H1 (cell line): Measurements from ENCODE around the gene COIL. TPM values are rescaled to one million over a fixed set of nuclear protein-coding genes. Genes with fewer than 3 reads are reported as not detected.

Experiments
- CTCF ChIA-PET: fragments of 300-600 bp; sonication (Branson Sonifier 250); formaldehyde crosslinking; loops from one replicate; lab custom pipeline; 2021; ENCODE audit not compliant: partially characterized antibody; lab: Charles Lee
- POLR2A ChIA-PET: fragments of 300-600 bp; sonication (Branson Sonifier 250); formaldehyde crosslinking; loops from one replicate; lab custom pipeline; 2021; ENCODE audit warnings: inconsistent platforms; ENCODE audit not compliant: partially characterized antibody; lab: Charles Lee
- DNase-seq, 2 experiments: peaks; one replicate each; pipeline versions ENCODE4 v3.0.0 to v3.0.0-alpha.2; 2010 to 2022; ENCODE audit warnings: low spot score in 2 of 2, low read depth in 1 of 2, mixed read lengths in 1 of 2
- FAIRE-seq: peaks from 2 replicates; lab custom pipeline; 2011; peaks lifted over from hg19 to GRCh38; lab: Jason Lieb, UNC
- H2AFZ ChIP-seq: 2 replicates; pipeline ENCODE4 v1.8.1; 2012; ENCODE audit warnings: low read length, inconsistent platforms
- H2AK5ac ChIP-seq: 2 replicates; pipeline ENCODE4 v1.6.1; 2013; ENCODE audit warnings: low read depth, low read length
- H2BK120ac ChIP-seq: replicated peaks from 2 replicates; pipeline ENCODE3; 2013; ENCODE audit warnings: low read depth, low read length, inconsistent platforms
- H2BK12ac ChIP-seq: 2 replicates; pipeline ENCODE4 v1.6.1; 2013; ENCODE audit warnings: low read depth, low read length
- H2BK15ac ChIP-seq: 2 replicates; pipeline ENCODE4 v1.6.1; 2013; ENCODE audit warnings: low read length
- H2BK20ac ChIP-seq: 2 replicates; pipeline ENCODE4 v1.6.1; 2013; ENCODE audit warnings: low read length
- H2BK5ac ChIP-seq: 2 replicates; pipeline ENCODE4 v1.6.1; 2013; ENCODE audit warnings: low read depth, low read length
- H3K14ac ChIP-seq: 2 replicates; pipeline ENCODE4 v1.6.1; 2013; ENCODE audit warnings: inconsistent platforms; ENCODE audit not compliant: insufficient read length
- H3K18ac ChIP-seq: 2 replicates; pipeline ENCODE4 v1.6.1; 2013; ENCODE audit warnings: low read length; ENCODE audit errors: extremely low read depth
- H3K23ac ChIP-seq: 2 replicates; pipeline ENCODE4 v1.6.1; 2013; ENCODE audit warnings: inconsistent platforms; ENCODE audit not compliant: insufficient read length
- H3K23me2 ChIP-seq: 2 replicates; pipeline ENCODE4 v1.6.1; 2013; ENCODE audit warnings: low read depth, low read length
- H3K27ac ChIP-seq: 2 replicates; pipeline ENCODE4 v1.6.1; 2011; ENCODE audit warnings: low read depth, low read length, inconsistent platforms
- H3K27me3 ChIP-seq, 4 experiments: replicated peaks in 1 of 4; 1 replicate in 1 of 4; 2 replicates in 3 of 4; pipeline versions ENCODE4 v1.6.1 to v1.8.1; 2011 to 2013; ENCODE audit warnings: low read length in 3 of 4, mild to moderate bottlenecking in 3 of 4, inconsistent platforms in 2 of 4, mixed read lengths in 2 of 4, moderate library complexity in 1 of 4; ENCODE audit not compliant: control insufficient read depth in 3 of 4, insufficient read depth in 3 of 4; ENCODE audit errors: extremely low read depth in 1 of 4
- H3K36me3 ChIP-seq, 4 experiments: 2 replicates each; pipeline versions ENCODE4 v1.6.1 to v1.8.1; 2011 to 2013; ENCODE audit warnings: mild to moderate bottlenecking in 4 of 4, low read length in 3 of 4, moderate library complexity in 2 of 4, control low read depth in 1 of 4, inconsistent platforms in 1 of 4; ENCODE audit not compliant: insufficient read depth in 4 of 4, control insufficient read depth in 2 of 4
- H3K4ac ChIP-seq: replicated peaks from 2 replicates; pipeline ENCODE3; 2013; ENCODE audit warnings: low read length, low read depth, mixed read lengths, inconsistent platforms; ENCODE audit not compliant: insufficient read length
- H3K4me1 ChIP-seq, 4 experiments: replicated peaks in 1 of 4; 1 replicate in 1 of 4; 2 replicates in 3 of 4; pipeline versions ENCODE4 v1.6.1 to v1.8.1; 2011 to 2013; ENCODE audit warnings: low read length in 3 of 4, inconsistent platforms in 2 of 4, mixed read lengths in 1 of 4; ENCODE audit not compliant: insufficient read depth in 4 of 4, control insufficient read depth in 3 of 4
- H3K4me2 ChIP-seq, 2 experiments: 2 replicates each; pipeline versions ENCODE4 v1.6.1 to v1.8.1; 2011 to 2013; ENCODE audit warnings: low read depth in 2 of 2, low read length in 2 of 2, control low read depth in 1 of 2, inconsistent platforms in 1 of 2, mild to moderate bottlenecking in 1 of 2; ENCODE audit not compliant: insufficient read depth in 1 of 2
- H3K4me3 ChIP-seq, 4 experiments: fragments of 200-600, 300-600 bp in 1 of 4; sonication (generic), shearing (Covaris generic), sonication (Bioruptor Twin) in 1 of 4; 2 replicates each; pipeline versions ENCODE4 v1.5.1 to v1.8.1; 2011 to 2016; ENCODE audit warnings: low read length in 4 of 4, low read depth in 3 of 4, control low read depth in 2 of 4, inconsistent platforms in 2 of 4, mild to moderate bottlenecking in 2 of 4, mixed read lengths in 1 of 4, moderate library complexity in 1 of 4; ENCODE audit not compliant: insufficient read depth in 2 of 4; ENCODE audit errors: extremely low read depth in 1 of 4
- H3K56ac ChIP-seq: replicated peaks from 2 replicates; pipeline ENCODE3; 2013; ENCODE audit warnings: low read depth, mild to moderate bottlenecking, mixed read lengths, low read length, inconsistent platforms; ENCODE audit not compliant: insufficient read length
- H3K79me1 ChIP-seq: 2 replicates; pipeline ENCODE4 v1.6.1; 2013; ENCODE audit warnings: low read depth, low read length, control low read depth
- H3K79me2 ChIP-seq, 2 experiments: 2 replicates each; pipeline versions ENCODE4 v1.6.1 to v1.8.1; 2012 to 2013; ENCODE audit warnings: low read length in 2 of 2, mild to moderate bottlenecking in 2 of 2, inconsistent platforms in 1 of 2; ENCODE audit not compliant: insufficient read depth in 2 of 2, control insufficient read depth in 1 of 2
- H3K9ac ChIP-seq, 4 experiments: replicated peaks in 1 of 4; 1 replicate in 1 of 4; 2 replicates in 3 of 4; pipeline versions ENCODE4 v1.6.1 to v1.8.1; 2011 to 2013; ENCODE audit warnings: low read depth in 3 of 4, low read length in 3 of 4, control low read depth in 2 of 4, mild to moderate bottlenecking in 2 of 4, moderate library complexity in 2 of 4, inconsistent platforms in 1 of 4; ENCODE audit errors: extremely low read depth in 1 of 4
- H3K9me3 ChIP-seq, 2 experiments: 2 replicates each; pipeline versions ENCODE4 v1.6.1 to v1.8.1; 2012 to 2013; ENCODE audit warnings: mild to moderate bottlenecking in 2 of 2, moderate library complexity in 2 of 2, control low read depth in 1 of 2, inconsistent platforms in 1 of 2, low read depth in 1 of 2, low read length in 1 of 2, mixed read lengths in 1 of 2; ENCODE audit not compliant: insufficient read depth in 2 of 2
- H4K20me1 ChIP-seq, 2 experiments: replicated peaks in 1 of 2; 2 replicates each; pipeline versions ENCODE3 to v1.8.1; 2011 to 2013; ENCODE audit warnings: inconsistent platforms in 2 of 2, low read length in 2 of 2, mild to moderate bottlenecking in 1 of 2; ENCODE audit not compliant: insufficient read depth in 2 of 2, control insufficient read depth in 1 of 2
- H4K5ac ChIP-seq: 2 replicates; pipeline ENCODE4 v1.6.1; 2013; ENCODE audit warnings: low read length, low read depth, mixed read lengths, inconsistent platforms; ENCODE audit not compliant: insufficient read length
- H4K8ac ChIP-seq: 2 replicates; pipeline ENCODE4 v1.8.0; 2013; ENCODE audit warnings: mild to moderate bottlenecking, moderate library complexity, low read length, inconsistent platforms; ENCODE audit not compliant: insufficient read depth; ENCODE audit errors: extremely low read depth
- H4K91ac ChIP-seq: replicated peaks from 2 replicates; pipeline ENCODE3; 2013; ENCODE audit warnings: low read length, mixed read lengths, inconsistent platforms; ENCODE audit not compliant: insufficient read length
- CBX5 ChIP-seq: fragments of 300-800, 300-1000 bp; sonication (generic); IDR thresholded peaks from 2 replicates; pipeline ENCODE4 v1.7.1; 2016; ENCODE audit warnings: antibody characterized with exemption, low read length, low read depth
- KDM1A ChIP-seq: fragments of 200-600, 300-600 bp; sonication (generic); IDR thresholded peaks from 2 replicates; pipeline ENCODE4 v1.7.1; 2016; ENCODE audit warnings: mild to moderate bottlenecking, low read length, borderline replicate concordance
- KDM4A ChIP-seq: IDR thresholded peaks from one replicate; pipeline ENCODE4 v1.7.1; 2012; ENCODE audit warnings: low read depth, mild to moderate bottlenecking, moderate library complexity, low read length, inconsistent platforms; ENCODE audit not compliant: severe bottlenecking
- RBBP5 ChIP-seq: IDR thresholded peaks from 2 replicates; pipeline ENCODE4 v1.7.1; 2012; ENCODE audit warnings: low read depth, mild to moderate bottlenecking, inconsistent platforms, low read length, moderate library complexity, borderline replicate concordance
- RFX5 ChIP-seq: IDR thresholded peaks from 2 replicates; pipeline ENCODE4 v1.6.1; 2011; ENCODE audit warnings: low read depth, low read length, improper control_type of control experiment, borderline replicate concordance
- RXRA ChIP-seq: IDR thresholded peaks from 2 replicates; pipeline ENCODE4 v1.6.1; 2011; ENCODE audit warnings: low read depth, mild to moderate bottlenecking, low read length, moderate library complexity; ENCODE audit not compliant: insufficient read depth
- SIRT6 ChIP-seq: IDR thresholded peaks from one replicate; pipeline ENCODE4 v1.7.1; 2012; ENCODE audit warnings: low read length, inconsistent platforms
- SRF ChIP-seq: IDR thresholded peaks from 2 replicates; pipeline ENCODE4 v1.6.1; 2011; ENCODE audit warnings: mild to moderate bottlenecking, low read depth, low read length, moderate library complexity
- TAF7 ChIP-seq: optimal IDR thresholded peaks from 2 replicates; pipeline ENCODE3; 2011; ENCODE audit warnings: low read depth, mild to moderate bottlenecking, inconsistent platforms, low read length, moderate library complexity, borderline replicate concordance
- USF2 ChIP-seq: IDR thresholded peaks from 2 replicates; pipeline ENCODE4 v1.6.1; 2011; ENCODE audit warnings: low read length, improper control_type of control experiment
- YY1 ChIP-seq: IDR thresholded peaks from 2 replicates; pipeline ENCODE4 v1.6.1; 2011; ENCODE audit warnings: low read depth, mild to moderate bottlenecking, low read length
- WGBS, 2 experiments: shearing (Covaris generic) in 1 of 2; methylation state at CpG; one replicate each; pipeline versions ENCODE4 v1.1.6 to v1.1.7; 2013 to 2015; ENCODE audit warnings: low lambda C conversion rate in 2 of 2, mixed read lengths in 2 of 2, inconsistent platforms in 1 of 2, low coverage in 1 of 2, missing lambda C conversion rate in 1 of 2; ENCODE audit not compliant: insufficient replicate concordance in 2 of 2, insufficient coverage in 1 of 2, insufficient read length in 1 of 2; ENCODE audit errors: extremely low coverage in 1 of 2, missing lambda C conversion rate in 1 of 2; 5-methylcytosine and 5-hydroxymethylcytosine counted together
- polyA plus RNA-seq, 7 experiments: library from polyadenylated mRNA; depleted of rRNA in 3 of 7; stranded (reverse) in 5 of 7; unstranded in 2 of 7; fragments of >200 nt in 5 of 7; fragments of 200-250 nt in 2 of 7; gene quantifications; 1 replicate in 5 of 7; 2 replicates in 1 of 7; 4 replicates in 1 of 7; pipeline versions ENCODE4 v1.2.1 to v1.2.3, GENCODE V29; 2011 to 2013; ENCODE audit warnings: missing spikeins in 2 of 7, mixed read lengths in 2 of 7
- total RNA-seq: library from RNA; stranded (reverse); fragmentation: NEBNext Ultra II Directional; extraction: Animal tissue kit (Norgen Biotek cat#: 25700); gene quantifications from 2 replicates; pipeline ENCODE4 v1.2.1, GENCODE V29; 2021

The COIL gene
- total and polyA plus RNA-seq, 2 of the 8 experiments (the other 6 are each of a cell fraction or from before 2014, with no cell fraction given) = 5.2 to 23.6 TPM

GRCh38 chr17:56909742-56910508, 50.9 kb downstream of the COIL start:
- Histone ChIP-seq H3K36me3 (peaks cover 2 to 33% (median 7%) of the 10 kb centered on the region in 4 experiments; a peak in 7 of 8 replicates), H4K20me1 (peaks cover 0 to 5% of the 10 kb centered on the region in 2 experiments), H3K9ac (no peak overlapping the region; a peak in 1 of 7 replicates), H4K5ac (no peak overlapping the region), H3K4ac (no peak overlapping the region), H2BK5ac (no peak overlapping the region), H3K79me2 (peaks cover 0 to 9% of the 10 kb centered on the region in 2 experiments; a peak in 1 of 4 replicates), H3K56ac (no peak overlapping the region), H3K27me3 (peaks cover 0 to 18% (median 9%) of the 10 kb centered on the region in 4 experiments; a peak in 6 of 7 replicates), H4K8ac (no peak overlapping the region), H3K14ac (no peak overlapping the region), H3K4me3 (no peak overlapping the region), H3K4me2 (no peak overlapping the region), H2BK15ac (no peak overlapping the region), H2BK120ac (no peak overlapping the region), H3K9me3 (no peaks in the 10 kb centered on the region), H3K4me1 (peaks cover 3 to 9% (median 6%) of the 10 kb centered on the region in 4 experiments; a peak in 6 of 7 replicates), H2BK12ac (no peak overlapping the region), H2BK20ac (no peak overlapping the region), H4K91ac (no peak overlapping the region), H2AFZ (no peak overlapping the region), H3K23me2 (peaks cover 13% of the 10 kb centered on the region; the same call in 1 of the 2 replicates), H2AK5ac (no peak overlapping the region), H3K79me1 (peaks cover 6% of the 10 kb centered on the region), H3K23ac (no peak overlapping the region), H3K18ac (no peak overlapping the region), H3K27ac (no peak overlapping the region)
- CTCF ChIA-PET = interaction anchor here (0.6 to 3.1 kb wide), 6 partner anchors 10 to 176 kb away, joined by 3 to 11 read pairs (median 8); no protein-coding TSS in a partner anchor
- FAIRE-seq (no peak), DNase-seq (no peak)
- POLR2A ChIA-PET = interaction anchor here (1.0 to 1.1 kb wide), 2 partner anchors 13 to 24 kb away, joined by 3 read pairs; no protein-coding TSS in a partner anchor
- WGBS, 2 experiments = 87% methylated on average over 6 of the region's 6 CpGs; no CpG with 5 or more reads in 1 of the 2 experiments
- TF ChIP-seq RXRA (no peak), SIRT6 (no peak), SRF (no peak), RFX5 (no peak), KDM4A (no peak), YY1 (no peak), CBX5 (no peak), USF2 (no peak), RBBP5 (no peak), KDM1A (no peak), TAF7 (no peak)
